GM18867 (cell line): ENCODE data around the gene GNAT2.

ENCODE experiments used
- ATAC-seq: cut with Tn5 transposase; IDR thresholded peaks from one replicate; pipeline ENCODE4 v1.9.1; 2021; ENCODE audit warnings: mild to moderate bottlenecking, moderate library complexity; ENCODE audit not compliant: unreplicated experiment

GNAT2 gene

DNA sequence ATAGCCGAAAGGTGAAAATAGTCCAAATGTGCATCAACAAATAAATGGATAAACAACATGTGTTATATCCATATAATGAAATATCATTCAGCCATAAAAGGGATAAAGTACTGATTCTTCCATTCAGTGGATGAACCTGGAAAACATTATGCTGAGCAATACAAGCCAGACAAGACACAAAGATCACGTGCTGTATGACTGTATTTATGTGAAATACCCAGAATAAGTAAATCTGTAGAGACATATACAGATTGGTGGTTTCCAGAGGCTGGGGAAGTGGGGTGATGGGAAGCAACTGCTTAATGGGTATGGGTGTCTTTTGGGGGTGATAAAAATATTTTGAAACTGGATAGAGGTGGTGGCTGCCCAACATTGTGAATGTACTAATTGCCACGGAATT is 23.2 kb upstream of the GNAT2 start:
- no peak for ATAC-seq

DNA sequence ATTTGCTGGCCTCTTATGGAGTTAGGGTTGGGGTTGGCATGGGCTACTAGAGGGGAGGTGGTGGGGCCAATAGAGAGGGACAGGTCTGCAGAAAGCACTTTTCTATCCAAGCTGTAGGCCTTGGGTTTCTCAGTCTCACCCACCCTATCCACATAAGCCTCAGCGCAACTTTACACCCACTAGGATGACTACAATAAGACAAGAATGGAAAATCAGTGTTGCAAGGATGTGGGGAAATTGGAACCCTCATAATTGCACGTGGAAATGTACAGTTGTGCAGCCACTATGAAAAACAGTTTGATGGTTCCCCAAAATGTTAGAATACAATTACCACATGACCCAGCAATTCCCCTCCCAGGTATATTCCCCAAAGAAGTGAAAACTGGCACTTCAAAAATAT is 22.4 kb upstream of the GNAT2 start:
- no peak for ATAC-seq

DNA sequence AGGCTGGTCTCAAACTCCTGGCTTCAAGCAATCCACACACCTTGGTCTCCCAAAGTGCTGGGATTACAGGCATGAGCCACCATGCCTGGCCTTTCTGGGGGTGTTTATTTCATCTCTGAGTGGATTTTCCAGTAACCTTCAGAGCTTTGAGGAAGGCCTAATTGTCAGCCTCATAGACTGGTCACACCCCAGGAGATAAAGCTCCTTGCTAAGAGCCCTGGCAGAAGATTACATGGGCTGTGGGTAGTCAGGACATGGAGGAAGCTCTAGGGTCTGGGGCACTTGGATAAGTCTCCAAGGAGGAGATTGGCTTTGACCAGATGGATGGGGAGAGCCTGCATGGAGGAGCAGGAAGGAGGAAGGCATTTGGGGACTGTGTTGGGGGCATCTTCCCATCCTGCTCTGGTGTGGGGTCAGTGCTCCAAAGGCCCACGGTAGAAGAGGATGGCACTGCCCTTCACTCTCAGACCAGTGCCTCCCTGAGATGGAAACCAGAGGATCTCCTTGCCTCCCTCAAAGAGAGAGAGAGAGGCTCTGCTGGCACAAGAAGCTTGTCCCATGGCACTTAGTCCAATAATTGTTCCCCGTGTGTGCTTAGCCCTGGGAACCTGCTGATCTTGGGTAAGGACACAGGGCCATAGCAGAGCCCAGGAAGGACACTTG is 21.8 kb upstream of the GNAT2 start:
- ATAC-seq, result no peak

DNA sequence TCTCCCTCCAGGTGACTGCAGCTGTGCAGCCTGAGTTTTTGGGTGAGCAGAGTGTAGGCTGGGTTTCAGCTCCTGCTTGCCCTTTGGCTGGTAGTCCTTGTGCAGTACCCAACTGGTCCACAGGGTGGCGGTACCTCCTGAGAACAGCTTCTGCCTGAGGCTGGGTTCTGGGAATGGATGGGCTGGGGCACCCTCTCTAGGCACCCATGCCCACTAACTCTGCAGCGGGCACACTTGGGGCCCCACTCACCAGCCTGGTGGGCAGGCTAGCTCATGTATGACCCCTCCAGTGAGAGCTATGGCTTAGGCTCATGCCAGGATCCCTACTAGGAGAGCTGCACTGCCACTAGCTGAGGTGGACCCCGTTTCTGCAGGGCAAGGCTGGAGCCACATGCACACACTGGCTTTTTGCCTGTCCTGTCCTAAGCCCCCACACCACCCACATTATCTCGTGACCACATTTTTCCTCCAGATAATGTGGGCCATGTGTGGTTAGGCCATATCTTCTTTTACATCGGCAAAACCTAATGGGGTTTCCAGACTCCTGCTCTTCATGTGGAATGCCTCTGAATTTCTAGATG is 21.0 kb upstream of the GNAT2 start:
- peak; percentile 50 for ATAC-seq

DNA sequence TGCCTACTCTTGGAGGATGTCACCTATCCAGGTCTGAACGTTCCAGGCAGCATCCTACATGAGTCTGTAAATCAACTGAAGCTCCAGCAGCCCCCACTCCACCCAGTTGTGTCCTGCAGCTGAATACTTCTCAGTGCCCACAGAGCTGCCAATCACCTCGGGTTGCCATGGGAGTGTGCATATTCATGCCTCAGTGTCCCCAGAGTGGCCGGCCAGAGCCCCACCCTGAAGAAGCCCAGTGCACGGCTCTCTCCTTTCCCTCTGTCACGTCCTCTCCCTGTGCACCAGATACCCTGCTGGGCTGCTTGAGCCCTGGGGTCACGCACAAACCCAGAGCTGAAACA is 20.4 kb upstream of the GNAT2 start:
- no peak for ATAC-seq

DNA sequence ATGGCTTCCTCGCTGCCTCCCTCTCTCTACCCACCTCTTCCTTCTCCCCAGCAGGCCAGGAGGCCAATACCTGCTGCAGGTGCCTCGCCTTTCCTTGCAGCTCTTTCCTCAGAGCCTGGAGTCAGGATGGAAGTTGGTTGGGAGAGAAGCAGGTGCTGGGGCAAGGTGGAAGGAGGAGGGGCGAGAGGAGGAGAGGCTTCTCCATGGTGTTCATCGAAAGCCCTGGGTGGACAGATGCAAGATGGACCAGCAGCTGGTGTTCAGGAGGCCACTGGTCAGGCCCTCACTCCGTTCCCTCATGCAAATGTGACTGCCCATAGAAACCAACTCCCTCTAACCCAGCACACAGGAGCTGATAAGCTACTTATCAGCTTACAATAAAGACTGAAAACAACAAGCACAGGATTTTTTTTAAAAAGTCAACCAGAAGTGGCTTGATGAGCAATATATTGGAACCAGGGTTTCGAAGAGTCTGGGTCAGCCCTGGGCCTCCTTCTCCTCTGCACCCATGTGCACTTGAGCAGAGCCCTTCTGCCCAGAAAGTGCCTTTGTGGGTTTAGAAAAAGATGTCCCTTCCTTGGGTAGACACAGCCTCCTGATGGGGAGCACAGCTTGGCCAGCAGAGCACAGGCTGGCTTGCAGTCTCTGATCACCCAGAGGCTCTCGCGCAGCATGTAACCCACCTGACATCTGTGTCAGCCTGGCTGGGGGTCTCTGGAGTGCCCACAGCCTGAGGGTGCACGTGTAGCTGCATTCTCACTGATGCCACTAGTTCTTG is 19.8 kb upstream of the GNAT2 start:
- no peak for ATAC-seq

DNA sequence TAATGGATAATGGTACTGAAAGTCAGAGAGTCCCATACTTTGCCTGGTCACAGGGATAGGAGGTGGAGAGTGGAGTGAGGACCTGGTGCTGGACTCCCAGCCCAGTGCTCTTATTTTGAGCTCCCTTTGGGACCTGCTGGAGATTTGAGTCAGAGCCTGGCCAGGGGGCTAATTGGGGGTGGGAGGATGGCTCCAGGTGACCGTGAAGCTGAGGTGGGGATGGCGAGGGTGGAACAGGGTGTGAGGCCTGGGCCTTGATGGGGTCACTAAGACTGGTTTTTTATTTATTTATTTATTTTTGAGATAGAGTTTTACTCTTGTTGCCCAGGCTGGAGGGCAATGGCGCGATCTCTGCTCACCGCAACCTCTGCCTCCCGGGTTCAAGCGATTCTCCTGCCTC is 18.0 kb upstream of the GNAT2 start:
- ATAC-seq, result no peak

DNA sequence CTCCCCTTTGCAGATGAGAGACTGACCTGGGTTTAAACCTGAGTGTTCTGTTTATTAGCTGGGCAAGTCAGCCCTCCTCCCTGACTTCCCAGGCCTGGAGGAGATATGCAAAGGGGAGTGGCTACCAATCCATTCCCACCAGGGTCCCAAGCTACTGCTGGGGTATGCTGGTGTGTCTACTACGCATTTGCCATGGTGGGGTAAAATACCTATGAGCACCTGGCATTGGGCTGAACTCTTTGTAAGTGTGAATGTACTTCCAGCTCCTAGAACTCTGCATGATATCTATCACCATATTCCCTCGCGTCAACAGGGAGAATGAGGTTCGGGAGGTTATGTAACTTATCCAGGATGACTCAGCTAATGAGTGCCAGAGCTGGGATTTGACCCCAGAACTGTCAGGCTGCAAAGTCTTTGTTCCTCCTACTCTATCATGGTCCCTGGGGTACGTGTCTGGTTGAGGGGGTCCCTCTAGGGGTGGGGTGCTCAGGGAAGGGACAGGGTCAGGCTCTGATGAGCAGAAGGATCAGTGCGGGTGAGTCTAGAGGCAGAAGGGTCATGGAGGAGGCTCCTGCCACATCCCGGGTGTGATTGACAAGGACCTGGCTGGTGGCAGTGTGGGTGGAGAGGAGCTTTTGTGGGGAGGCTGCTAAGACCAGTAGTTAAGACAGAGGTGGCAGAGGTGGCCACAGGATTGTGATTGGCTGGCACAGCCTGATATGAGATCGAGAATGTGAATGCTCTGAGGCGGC is 17.0 kb upstream of the GNAT2 start:
- ATAC-seq, result no peak

DNA sequence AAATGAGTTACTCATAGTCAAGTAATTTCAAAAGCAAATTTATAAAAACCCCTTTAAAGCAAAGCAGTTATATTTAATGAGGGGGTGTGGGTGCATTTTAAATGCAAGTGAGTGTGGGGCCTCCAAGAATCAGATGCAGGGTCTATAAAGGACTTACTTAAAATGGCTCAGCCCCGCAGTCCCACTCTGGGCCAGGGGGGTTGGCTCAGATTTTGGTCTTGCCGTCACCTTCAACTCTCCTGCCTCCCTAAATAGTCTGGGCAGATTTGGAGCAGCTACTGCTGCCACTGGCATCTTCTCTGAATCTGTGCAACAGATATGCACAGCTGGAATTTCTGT is 16.4 kb upstream of the GNAT2 start:
- no peak for ATAC-seq

DNA sequence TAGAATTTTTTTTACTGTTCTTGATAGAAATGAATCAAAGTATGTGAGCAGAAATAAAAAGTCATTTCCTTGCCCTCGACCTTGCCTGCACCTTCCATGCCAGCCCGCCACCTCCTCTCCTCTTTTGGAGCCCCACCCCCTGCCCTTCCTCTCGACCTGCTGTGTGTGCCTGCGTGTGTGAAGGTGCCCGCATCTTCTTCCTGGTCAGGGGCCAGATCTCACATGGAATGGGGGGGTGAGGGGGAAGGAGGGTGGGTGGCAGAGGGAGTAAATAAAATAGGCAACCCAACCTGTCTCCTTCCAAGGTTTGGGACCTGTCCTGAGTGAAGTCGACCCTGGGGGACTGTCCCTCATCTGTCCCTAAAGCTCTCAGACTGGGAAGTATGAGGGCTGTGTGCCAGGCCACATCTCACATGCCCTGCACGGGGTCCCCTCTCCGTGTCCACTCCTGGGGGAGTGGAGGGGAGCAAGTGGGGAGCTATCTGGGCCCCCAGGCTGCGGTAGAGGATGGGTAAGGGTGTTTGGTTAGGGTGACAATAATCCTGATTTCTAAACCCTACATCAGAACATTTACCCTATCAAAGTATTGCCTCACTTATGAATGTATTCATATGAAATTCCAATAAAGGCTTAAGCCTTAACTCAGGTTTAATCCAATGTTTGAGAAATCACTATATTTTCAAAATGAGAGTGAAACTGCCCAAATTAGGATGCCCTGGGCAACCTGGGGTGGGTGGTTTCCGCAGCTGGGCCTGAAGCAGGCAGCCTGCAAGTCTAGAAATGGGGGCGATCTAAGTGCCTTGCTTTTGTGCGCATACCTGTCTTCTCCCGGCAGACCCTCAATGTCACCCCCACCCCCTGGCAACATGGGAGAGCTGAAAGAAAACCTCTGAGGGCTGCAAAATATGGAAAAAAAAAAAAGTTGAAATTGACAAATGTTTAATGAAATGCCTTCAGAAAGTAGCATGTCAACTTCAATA is 15.6 kb upstream of the GNAT2 start:
- ATAC-seq, result no peak

DNA sequence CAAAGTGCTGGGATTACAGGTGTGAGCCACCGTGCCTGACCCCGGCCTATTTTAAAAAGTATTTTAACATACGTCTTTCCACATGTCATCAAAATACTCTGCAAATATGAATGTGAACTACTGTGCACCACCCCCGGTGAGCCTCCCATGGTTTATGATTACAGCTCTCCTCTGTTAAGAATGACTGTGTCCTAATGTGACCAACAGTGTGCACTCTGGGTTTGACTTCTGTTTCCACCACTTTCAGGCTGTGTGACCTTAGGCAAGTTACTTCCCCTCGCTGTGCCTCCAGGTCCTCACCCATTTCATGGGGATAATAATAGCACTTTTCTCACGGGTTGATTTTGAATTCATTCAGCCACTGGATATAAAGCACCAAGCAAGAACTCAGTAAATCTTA is 14.9 kb upstream of the GNAT2 start:
- no peak for ATAC-seq

DNA sequence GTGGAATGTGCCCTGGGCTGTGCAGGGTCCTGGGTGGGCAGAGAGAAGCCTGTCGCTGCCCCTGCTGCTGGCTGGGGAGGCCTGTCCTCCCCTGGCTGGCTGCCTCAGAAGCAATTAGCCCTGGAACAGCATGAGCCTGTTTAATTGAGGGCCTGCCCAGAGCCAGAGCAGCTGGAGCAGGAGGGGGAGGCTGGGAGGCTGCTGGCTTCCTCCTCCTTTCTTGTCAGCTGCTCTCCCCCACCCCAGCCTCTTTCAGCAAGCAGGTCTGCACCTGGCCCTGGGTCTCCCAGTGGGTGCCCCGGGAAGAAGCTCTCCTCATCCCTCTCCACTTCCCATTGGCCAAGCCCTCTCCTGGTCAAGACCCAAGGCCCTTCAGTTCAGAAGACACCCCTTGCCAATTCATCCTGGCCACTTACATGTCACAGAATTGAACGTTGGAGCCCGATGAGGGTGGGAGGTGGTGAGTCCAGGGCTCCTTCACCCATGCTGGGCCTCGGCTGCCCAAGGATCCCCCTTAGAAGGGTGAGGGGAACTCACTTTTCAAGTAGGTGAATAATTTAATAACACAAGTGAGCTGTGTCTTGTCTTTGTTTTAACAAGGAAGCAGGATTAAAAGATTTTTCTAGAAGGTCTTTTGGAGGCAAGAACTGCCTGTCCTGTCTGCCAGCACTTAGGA is 13.4 kb upstream of the GNAT2 start:
- ATAC-seq, result no peak

DNA sequence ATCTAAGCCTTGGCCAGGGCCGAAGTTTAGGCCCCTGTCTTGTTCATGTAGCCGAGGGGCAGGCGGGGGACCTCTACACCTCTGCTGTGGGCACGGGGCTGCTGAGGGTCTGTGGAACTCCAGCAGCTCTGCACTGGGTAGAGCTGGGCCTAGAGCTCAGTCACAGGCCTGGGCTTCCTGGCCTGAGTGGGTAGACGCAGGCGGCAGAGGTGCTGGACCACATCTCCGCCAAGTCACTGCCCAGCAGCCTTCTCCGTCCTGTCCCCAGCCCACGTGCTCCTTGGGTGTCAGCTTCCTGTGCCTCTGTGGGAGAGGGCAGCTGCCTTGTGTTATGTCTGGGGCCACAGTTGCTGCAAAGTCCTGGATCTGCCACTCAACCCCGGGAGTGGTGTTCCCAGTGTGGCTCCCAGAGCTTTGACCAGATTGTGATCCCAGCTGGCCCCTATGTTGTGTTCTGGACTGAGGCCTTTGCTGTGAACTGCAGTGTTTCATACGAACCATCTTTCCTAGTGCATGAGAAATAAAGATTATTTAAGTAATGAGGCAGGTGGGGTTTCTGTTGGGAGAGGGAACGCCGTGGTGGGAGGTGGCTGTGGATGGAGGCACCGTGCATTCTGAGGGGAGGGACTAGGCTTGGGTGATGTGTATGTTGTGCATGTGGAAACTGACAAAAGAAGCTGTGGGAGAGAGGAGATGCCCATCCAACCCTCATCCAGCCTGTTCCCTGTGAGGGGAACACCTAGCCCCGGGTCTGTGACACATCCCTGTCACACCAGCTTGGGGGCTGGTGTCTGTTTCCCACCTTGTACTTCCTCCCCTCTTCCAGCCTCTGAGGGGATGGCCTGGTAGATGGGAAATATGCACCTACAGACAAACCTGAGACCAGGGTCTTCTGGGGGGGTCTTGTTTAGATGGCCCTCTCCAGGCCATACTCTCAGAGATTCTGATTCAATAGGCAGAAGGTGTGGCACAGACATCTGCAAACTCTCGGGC is 12.4 kb upstream of the GNAT2 start:
- ATAC-seq, result no peak

DNA sequence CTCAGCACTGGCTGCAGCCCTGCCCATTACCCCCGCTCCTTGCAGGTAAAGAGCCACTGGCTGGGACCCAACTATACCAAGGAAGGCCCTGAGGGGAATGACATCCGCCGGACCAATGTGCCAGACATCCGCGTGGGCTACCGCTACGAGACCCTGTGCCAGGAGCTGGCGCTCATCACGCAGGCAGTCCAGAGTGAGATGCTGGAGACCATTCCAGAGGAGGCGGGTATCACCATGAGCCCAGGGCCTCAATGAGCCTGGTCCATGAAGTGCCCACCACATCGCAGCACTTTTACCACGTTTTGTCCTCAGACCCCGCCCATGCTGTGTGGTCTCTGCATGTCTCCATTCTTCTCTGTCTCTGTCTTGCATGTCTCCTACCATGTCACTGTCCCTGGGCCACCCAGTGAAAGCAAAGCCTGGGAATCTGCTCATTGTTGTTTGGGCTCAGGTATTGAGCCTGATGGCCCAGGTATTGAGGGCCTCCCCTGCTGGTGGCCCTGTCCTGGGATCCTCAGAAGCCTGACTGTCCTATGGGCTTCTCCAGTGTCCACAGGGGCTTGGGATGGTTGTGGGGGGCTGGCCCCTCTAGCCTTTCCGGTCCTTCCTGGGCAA is 11.6 kb upstream of the GNAT2 start:
- no peak for ATAC-seq

DNA sequence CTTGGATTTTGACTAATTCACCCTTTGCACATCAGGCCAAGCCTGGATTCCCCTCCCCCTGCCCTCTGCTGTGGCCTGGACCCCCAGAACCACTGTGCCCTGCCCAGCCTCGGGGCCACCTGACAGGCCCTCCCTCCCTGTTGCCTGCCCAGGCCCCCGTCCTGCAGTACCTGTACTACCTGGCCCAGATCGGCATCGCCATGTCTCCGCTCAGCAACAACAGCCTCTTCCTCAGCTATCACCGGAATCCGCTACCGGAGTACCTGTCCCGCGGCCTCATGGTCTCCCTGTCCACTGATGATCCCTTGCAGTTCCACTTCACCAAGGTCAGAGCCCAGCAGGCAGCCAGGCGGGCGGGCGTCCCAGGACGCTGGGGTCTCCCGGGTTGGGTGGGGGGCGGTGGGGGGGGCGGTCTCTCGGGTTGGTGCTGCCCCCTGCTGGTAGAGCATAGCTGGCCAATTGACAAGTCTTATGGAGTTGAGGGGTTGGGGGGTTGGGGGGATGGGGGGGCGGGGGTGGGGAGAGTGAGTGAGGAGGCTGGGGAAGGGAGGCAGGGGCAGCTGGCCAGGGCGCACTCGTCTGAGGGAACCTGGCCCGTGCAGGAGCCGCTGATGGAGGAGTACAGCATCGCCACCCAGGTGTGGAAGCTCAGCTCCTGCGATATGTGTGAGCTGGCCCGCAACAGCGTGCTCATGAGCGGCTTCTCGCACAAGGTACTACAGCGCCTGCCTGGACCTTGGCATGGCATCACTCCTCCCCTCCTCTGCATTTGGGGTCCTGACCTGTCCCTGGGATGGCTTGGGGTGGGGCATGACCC is 10.9 kb upstream of the GNAT2 start:
- no peak for ATAC-seq

DNA sequence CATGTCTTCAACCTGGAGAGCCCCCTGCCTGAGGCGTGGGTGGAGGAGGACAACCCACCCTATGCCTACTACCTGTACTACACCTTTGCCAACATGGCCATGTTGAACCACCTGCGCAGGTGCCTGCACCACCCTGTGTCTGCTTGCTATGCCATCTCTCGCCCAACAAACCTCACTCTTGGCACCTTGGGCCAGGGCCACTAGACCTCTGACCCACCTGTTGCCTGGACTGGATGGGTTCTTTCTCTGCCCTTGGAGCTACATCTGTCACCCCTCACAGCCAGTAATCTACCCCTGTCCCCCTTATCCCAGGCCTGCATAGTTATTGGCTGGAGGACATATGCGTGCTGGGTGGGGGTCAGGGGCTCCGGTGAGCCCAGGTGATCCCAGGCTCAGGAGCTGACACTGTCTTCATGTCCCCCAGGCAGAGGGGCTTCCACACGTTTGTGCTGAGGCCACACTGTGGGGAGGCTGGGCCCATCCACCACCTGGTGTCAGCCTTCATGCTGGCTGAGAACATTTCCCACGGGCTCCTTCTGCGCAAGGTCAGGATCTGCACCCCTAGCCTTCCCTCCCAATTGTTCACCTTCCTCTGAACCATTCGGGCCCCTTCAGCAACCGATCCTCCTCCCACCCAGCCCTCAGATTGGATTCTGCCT is 10.1 kb upstream of the GNAT2 start:
- no peak for ATAC-seq
